H9 (cell line): Measurements from ENCODE around the gene GCM1. TPM values are rescaled to one million over a fixed set of nuclear protein-coding genes. Genes with fewer than 3 reads are reported as not detected.

Source experiments
- DNase-seq: peaks from one replicate; pipeline ENCODE4 v3.0.0-alpha.2; 2017
- H2AFZ ChIP-seq: one replicate; pipeline ENCODE4 v1.6.1; 2013; ENCODE audit warnings: mild to moderate bottlenecking, low read length, control low read depth, moderate library complexity
- H2AK5ac ChIP-seq: 2 replicates; pipeline ENCODE4 v1.6.1; 2013; ENCODE audit warnings: low read length, control low read depth, mixed read lengths; ENCODE audit not compliant: insufficient read length
- H2BK120ac ChIP-seq: one replicate; pipeline ENCODE4 v1.6.1; 2013; ENCODE audit warnings: low read depth, mild to moderate bottlenecking, low read length, control low read depth, inconsistent platforms; ENCODE audit not compliant: poor library complexity, severe bottlenecking
- H2BK12ac ChIP-seq: 2 replicates; pipeline ENCODE4 v1.6.1; 2013; ENCODE audit warnings: low read length, control low read depth, mixed read lengths, low read depth; ENCODE audit not compliant: insufficient read length
- H2BK15ac ChIP-seq: 2 replicates; pipeline ENCODE4 v1.6.1; 2013; ENCODE audit warnings: low read depth, low read length, control low read depth
- H2BK20ac ChIP-seq: one replicate; pipeline ENCODE4 v1.6.1; 2013; ENCODE audit warnings: low read depth, mild to moderate bottlenecking, low read length, control low read depth, inconsistent platforms; ENCODE audit not compliant: poor library complexity, severe bottlenecking
- H2BK5ac ChIP-seq: 2 replicates; pipeline ENCODE4 v1.6.1; 2013; ENCODE audit warnings: low read length, control low read depth, mixed read lengths; ENCODE audit not compliant: insufficient read length
- H3K14ac ChIP-seq: 2 replicates; pipeline ENCODE4 v1.6.1; 2013; ENCODE audit warnings: low read length, control low read depth; ENCODE audit not compliant: insufficient read depth
- H3K18ac ChIP-seq: 2 replicates; pipeline ENCODE4 v1.6.1; 2013; ENCODE audit warnings: low read depth, mild to moderate bottlenecking, mixed read lengths, low read length, control low read depth; ENCODE audit not compliant: insufficient read length
- H3K23ac ChIP-seq: 2 replicates; pipeline ENCODE4 v1.6.1; 2013; ENCODE audit warnings: low read length, control low read depth, mixed read lengths, low read depth; ENCODE audit not compliant: insufficient read length
- H3K23me2 ChIP-seq: 2 replicates; pipeline ENCODE4 v1.6.1; 2013; ENCODE audit warnings: low read depth, mild to moderate bottlenecking, mixed read lengths, low read length, control low read depth; ENCODE audit not compliant: insufficient read length, poor library complexity, severe bottlenecking
- H3K27ac ChIP-seq: 2 replicates; pipeline ENCODE4 v1.5.1; 2013; ENCODE audit warnings: low read length, control low read depth, mixed read lengths, low read depth; ENCODE audit not compliant: insufficient read length
- H3K27me3 ChIP-seq: 2 replicates; pipeline ENCODE4 v1.6.1; 2013; ENCODE audit warnings: low read length, control low read depth, inconsistent platforms; ENCODE audit not compliant: insufficient read depth
- H3K4ac ChIP-seq: 2 replicates; pipeline ENCODE4 v1.6.1; 2013; ENCODE audit warnings: low read depth, mild to moderate bottlenecking, control low read depth, inconsistent platforms, low read length, moderate library complexity
- H3K4me1 ChIP-seq: 2 replicates; pipeline ENCODE4 v1.6.1; 2013; ENCODE audit warnings: low read length, control low read depth, inconsistent platforms; ENCODE audit not compliant: insufficient read depth
- H3K4me2 ChIP-seq: 2 replicates; pipeline ENCODE4 v1.6.1; 2013; ENCODE audit warnings: low read length, control low read depth, mixed read lengths; ENCODE audit not compliant: insufficient read length, insufficient read depth
- H3K56ac ChIP-seq: 2 replicates; pipeline ENCODE4 v1.6.1; 2013; ENCODE audit warnings: low read depth, mild to moderate bottlenecking, mixed read lengths, low read length, control low read depth; ENCODE audit not compliant: insufficient read length
- H3K79me1 ChIP-seq: 2 replicates; pipeline ENCODE4 v1.6.1; 2013; ENCODE audit warnings: low read depth, mild to moderate bottlenecking, moderate library complexity, low read length, control low read depth, inconsistent platforms; ENCODE audit not compliant: insufficient read depth, poor library complexity, severe bottlenecking
- H3K79me2 ChIP-seq: 2 replicates; pipeline ENCODE4 v1.6.1; 2013; ENCODE audit warnings: low read length, control low read depth, inconsistent platforms; ENCODE audit not compliant: insufficient read depth
- H3K9ac ChIP-seq: 2 replicates; pipeline ENCODE4 v1.6.1; 2013; ENCODE audit warnings: low read length, control low read depth, mixed read lengths; ENCODE audit not compliant: insufficient read length; ENCODE audit errors: extremely low read depth
- H3K9me3 ChIP-seq: one replicate; pipeline ENCODE4 v1.6.1; 2013; ENCODE audit warnings: low read depth, low read length, inconsistent platforms; ENCODE audit not compliant: control insufficient read depth
- H3T11ph ChIP-seq: one replicate; pipeline ENCODE4 v1.6.1; 2013; ENCODE audit warnings: mild to moderate bottlenecking, low read length, control low read depth, inconsistent platforms
- H4K20me1 ChIP-seq: one replicate; pipeline ENCODE4 v1.6.1; 2013; ENCODE audit not compliant: control insufficient read depth, insufficient read length, insufficient read depth
- H4K5ac ChIP-seq: 2 replicates; pipeline ENCODE4 v1.6.1; 2013; ENCODE audit warnings: low read depth, mild to moderate bottlenecking, mixed read lengths, low read length, control low read depth; ENCODE audit not compliant: insufficient read length
- H4K8ac ChIP-seq: replicated peaks from 2 replicates; pipeline ENCODE4 v1.6.1; 2013; ENCODE audit warnings: low read length, control low read depth, mixed read lengths, low read depth; ENCODE audit not compliant: insufficient read length
- H4K91ac ChIP-seq: 2 replicates; pipeline ENCODE4 v1.6.1; 2013; ENCODE audit warnings: low read depth, mild to moderate bottlenecking, moderate library complexity, mixed read lengths, low read length, control low read depth; ENCODE audit not compliant: insufficient read length
- H3K27ac Mint-ChIP-seq, 3 experiments: 2 replicates in 2 of 3; 3 replicates in 1 of 3; pipeline ENCODE4 v1.8.0; 2020 to 2021; ENCODE audit warnings: mixed read lengths in 3 of 3, mild to moderate bottlenecking in 1 of 3, moderate library complexity in 1 of 3
- H3K27me3 Mint-ChIP-seq: 2 replicates; pipeline ENCODE4 v1.8.0; 2021; ENCODE audit warnings: low read depth, mild to moderate bottlenecking, moderate library complexity, mixed read lengths
- H3K36me3 Mint-ChIP-seq, 3 experiments: 2 replicates in 2 of 3; 3 replicates in 1 of 3; pipeline ENCODE4 v1.8.0; 2020 to 2021; ENCODE audit warnings: low read depth in 3 of 3, mixed read lengths in 3 of 3; ENCODE audit not compliant: insufficient read depth in 1 of 3
- H3K4me1 Mint-ChIP-seq, 2 experiments: 2 replicates each; pipeline ENCODE4 v1.8.0; 2020; ENCODE audit warnings: mixed read lengths in 2 of 2
- H3K4me3 Mint-ChIP-seq, 2 experiments: 2 replicates in 1 of 2; 3 replicates in 1 of 2; pipeline ENCODE4 v1.8.0; 2020 to 2021; ENCODE audit warnings: mild to moderate bottlenecking in 2 of 2, mixed read lengths in 2 of 2, moderate library complexity in 1 of 2
- H3K9me3 Mint-ChIP-seq, 2 experiments: 2 replicates in 1 of 2; 3 replicates in 1 of 2; pipeline ENCODE4 v1.8.0; 2020; ENCODE audit warnings: mild to moderate bottlenecking in 2 of 2, mixed read lengths in 2 of 2, moderate library complexity in 1 of 2
- CTCF ChIP-seq: fragments of 200-600 bp; sonication (generic); conservative IDR thresholded peaks from 3 replicates; pipeline ENCODE4 v1.8.0; 2021; ENCODE audit warnings: antibody characterized with exemption, mild to moderate bottlenecking
- WGBS: extraction: QIAGEN DNeasy Blood & Tissue Kit; methylation state at CpG from one replicate; pipeline ENCODE4 v1.1.7; 2013; ENCODE audit warnings: missing lambda C conversion rate, low lambda C conversion rate, mixed read lengths; ENCODE audit not compliant: insufficient read length; ENCODE audit errors: extremely low coverage; 5-methylcytosine and 5-hydroxymethylcytosine counted together
- total RNA-seq: library from RNA; stranded (reverse); gene quantifications from 2 replicates; pipeline ENCODE4 v1.2.1, GENCODE V29; 2021

The GCM1 gene
- total RNA-seq, 1 experiment from 2014 or later = not detected

GRCh38 chr6:53115741-53116140, 32.9 kb downstream of the GCM1 start:
- Mint-ChIP-seq H3K27me3 (peaks cover 3% of the 10 kb centered on the region; the same call in 1 of the 2 replicates), H3K9me3 (peaks cover 2 to 3% of the 10 kb centered on the region in 2 experiments; a peak in 2 of 5 replicates), H3K27ac (no peak overlapping the region), H3K4me1 (peaks cover 28 to 29% of the 10 kb centered on the region in 2 experiments), H3K36me3 (no peaks in the 10 kb centered on the region; a peak in 1 of 7 replicates), H3K4me3 (no peak overlapping the region)
- Histone ChIP-seq H3K4ac (no peak overlapping the region), H3K27ac (no peak overlapping the region), H3K56ac (no peak overlapping the region), H4K8ac (no peak overlapping the region), H2BK15ac (no peak overlapping the region), H2BK120ac (no peak overlapping the region), H4K91ac (no peak overlapping the region), H3K27me3 (no peaks in the 10 kb centered on the region), H3K4me2 (no peak overlapping the region), H3K14ac (no peak overlapping the region), H4K20me1 (no peaks in the 10 kb centered on the region), H3K79me1 (no peaks in the 10 kb centered on the region), H3T11ph (no peak overlapping the region), H3K23me2 (no peaks in the 10 kb centered on the region), H4K5ac (no peak overlapping the region), H2AK5ac (no peak overlapping the region), H3K18ac (no peak overlapping the region), H2BK5ac (no peak overlapping the region), H2BK20ac (no peak overlapping the region), H3K23ac (no peak overlapping the region), H3K4me1 (peaks cover 4% of the 10 kb centered on the region; the same call in 1 of the 2 replicates), H3K79me2 (no peaks in the 10 kb centered on the region), H3K9ac (no peak overlapping the region), H2BK12ac (no peak overlapping the region), H2AFZ (no peak overlapping the region), H3K9me3 (no peaks in the 10 kb centered on the region)
- no CpG with 5 or more reads among the region's 2 CpGs for WGBS
- no peak for DNase-seq
- no peak for TF ChIP-seq CTCF
